Measurements from ENCODE around the gene KIFC1. TPM values are rescaled to one million over a fixed set of nuclear protein-coding genes. Genes with fewer than 3 reads are reported as not detected.

Gene KIFC1
- total and polyA plus RNA-seq, 9 of the 15 experiments (the other 6 are each of a cell fraction or from before 2014, with no cell fraction given): 1.3 to 95.2 (median 76.9) TPM

- TF ChIP-seq ATF7 (IDR thresholded peaks at IDR 0.05): peak; percentile 17; the same call in 1 of the 2 replicates
- TF ChIP-seq ELF1 (tag; IDR thresholded peaks at IDR 0.05): no peak
- no peak for TF ChIP-seq BCLAF1 (IDR thresholded peaks at IDR 0.05; ENCODE audit: borderline replicate concordance in 1 of 2, control insufficient read depth in 1 of 2, low read depth in 2 of 2, low read length in 1 of 2)
- peak; percentile 60 for TF ChIP-seq DEAF1 (CRISPR knock-in tag; IDR thresholded peaks at IDR 0.05)
- no peak for TF ChIP-seq TAL1 (IDR thresholded peaks at IDR 0.05)
- no peak for TF ChIP-seq ZNF644 (tag; IDR thresholded peaks at IDR 0.05; ENCODE audit: low read depth)
- no peak for TF ChIP-seq ZFP1 (CRISPR knock-in tag; IDR thresholded peaks at IDR 0.05)
- no peak for TF ChIP-seq MCM3 (IDR thresholded peaks at IDR 0.05)
- no peak for TF ChIP-seq ZNF316 (IDR thresholded peaks at IDR 0.05)
- TF ChIP-seq VEZF1 (CRISPR knock-in tag; IDR thresholded peaks at IDR 0.05): no peak
- TF ChIP-seq PHB (CRISPR knock-in tag; IDR thresholded peaks at IDR 0.05): no peak
- TF ChIP-seq IRF2 (CRISPR knock-in tag; IDR thresholded peaks at IDR 0.05): no peak
- TF ChIP-seq CREM (IDR thresholded peaks at IDR 0.05; ENCODE audit: low read depth): no peak
- TF ChIP-seq GATA2 (CRISPR knock-in tag; IDR thresholded peaks at IDR 0.05): no peak
- no peak for TF ChIP-seq BHLHE40 (IDR thresholded peaks at IDR 0.05; ENCODE audit: low read length)
- TF ChIP-seq TAF15 (IDR thresholded peaks at IDR 0.05; ENCODE audit: low read depth, low read length): no peak
- TF ChIP-seq MLX (CRISPR knock-in tag; conservative IDR thresholded peaks at IDR 0.05): no peak
- no peak for TF ChIP-seq E2F4 (CRISPR knock-in tag; IDR thresholded peaks at IDR 0.05; ENCODE audit: low read depth)
- TF ChIP-seq MCM2 (IDR thresholded peaks at IDR 0.05; ENCODE audit: low read depth): no peak
- no peak for TF ChIP-seq PHF20 (IDR thresholded peaks at IDR 0.05; ENCODE audit: partially characterized antibody)
- TF ChIP-seq ZBTB1 (CRISPR knock-in tag; IDR thresholded peaks at IDR 0.05; ENCODE audit: borderline replicate concordance, low read depth): no peak
- TF ChIP-seq STAG1 (CRISPR knock-in tag; IDR thresholded peaks at IDR 0.05; ENCODE audit: borderline replicate concordance): no peak
- no peak for TF ChIP-seq EHMT2 (IDR thresholded peaks at IDR 0.05)
Observed at GRCh38 chr6:33407132-33407718, 15.6 kb downstream of the KIFC1 start (continued).
